ENCODE measurements around the gene CEP55. TPM values are rescaled to one million over a fixed set of nuclear protein-coding genes. Genes with fewer than 3 reads are reported as not detected.
"Not testable (repeated sequence)": the region's sequence is repeated elsewhere in the genome, so short reads cannot be mapped to it uniquely, and the experiment has no call there.

Gene CEP55
- polyA plus RNA-seq, 1 experiment: 16.3 TPM

DNA sequence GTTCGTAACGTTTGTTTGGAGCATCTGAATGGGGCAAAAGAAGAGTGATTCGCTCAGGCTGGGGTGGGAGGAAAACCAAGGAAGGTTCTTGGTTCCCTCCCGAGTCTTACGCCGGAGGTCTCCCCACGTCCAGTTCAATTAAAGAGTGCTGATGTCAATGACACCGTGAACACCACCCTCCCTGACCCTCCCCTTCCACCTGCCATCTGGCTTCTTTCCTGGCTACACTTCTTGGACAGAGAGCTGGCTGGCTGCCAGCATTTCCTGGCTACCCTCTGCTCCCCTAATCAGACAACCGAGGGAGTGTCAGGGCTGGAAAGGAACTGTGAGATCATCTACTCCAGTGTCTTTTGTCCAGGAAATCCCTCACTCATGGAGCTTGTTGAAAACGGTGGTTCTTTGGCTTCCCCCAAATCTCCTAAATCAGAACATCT, 46.0 kb downstream of the CEP55 start:
- TF ChIP-seq CTCF (IDR thresholded peaks at IDR 0.05; ENCODE audit: low read depth, low read length): no peak
- Histone ChIP-seq H3K4me3 (ENCODE audit: low read depth, low read length) (peak overlapping the region; percentile 31), H3K9me3 (ENCODE audit: control insufficient read depth, insufficient read depth, low read length) (no peaks in the 10 kb centered on the region), H3K27me3 (ENCODE audit: control insufficient read depth, insufficient read depth, low read length) (peaks cover 4% of the 10 kb centered on the region), H3K27ac (ENCODE audit: low read depth, low read length) (no peak overlapping the region)
- ChIA-PET POLR2A (no interaction called here), CTCF (interaction anchor here (0.7 to 3.4 kb wide), 16 partner anchors 9 to 145 kb away, joined by 3 to 37 read pairs (median 5); no protein-coding TSS in a partner anchor)
- no peak for DNase-seq (ENCODE audit: low read depth, low spot score)

- DNase-seq (ENCODE audit: low read depth, low spot score); POLR2A ChIA-PET; H3K27ac ChIP-seq (ENCODE audit: low read depth, low read length); H3K4me3 ChIP-seq (ENCODE audit: low read depth, low read length); H3K9me3 ChIP-seq (ENCODE audit: control insufficient read depth, insufficient read depth, low read length); H3K27me3 ChIP-seq (ENCODE audit: control insufficient read depth, insufficient read depth, low read length); CTCF ChIA-PET: not testable (repeated sequence)
These were observed 50.6 kb downstream of the CEP55 start for GRCh38 chr10:93546995-93547394.

- H3K27me3 ChIP-seq (ENCODE audit: control insufficient read depth, insufficient read depth, low read length): peaks cover 4% of the 10 kb centered on the region
- CTCF ChIA-PET: no interaction called here
- no peak overlapping the region for H3K27ac ChIP-seq (ENCODE audit: low read depth, low read length)
- H3K4me3 ChIP-seq (ENCODE audit: low read depth, low read length): no peak overlapping the region
- TF ChIP-seq CTCF (IDR thresholded peaks at IDR 0.05; ENCODE audit: low read depth, low read length): no peak
- H3K9me3 ChIP-seq (ENCODE audit: control insufficient read depth, insufficient read depth, low read length): no peaks in the 10 kb centered on the region
- POLR2A ChIA-PET: no interaction called here
- no peak for DNase-seq (ENCODE audit: low read depth, low spot score)
These were observed 51.1 kb downstream of the CEP55 start for GRCh38 chr10:93547522-93547921.

DNA sequence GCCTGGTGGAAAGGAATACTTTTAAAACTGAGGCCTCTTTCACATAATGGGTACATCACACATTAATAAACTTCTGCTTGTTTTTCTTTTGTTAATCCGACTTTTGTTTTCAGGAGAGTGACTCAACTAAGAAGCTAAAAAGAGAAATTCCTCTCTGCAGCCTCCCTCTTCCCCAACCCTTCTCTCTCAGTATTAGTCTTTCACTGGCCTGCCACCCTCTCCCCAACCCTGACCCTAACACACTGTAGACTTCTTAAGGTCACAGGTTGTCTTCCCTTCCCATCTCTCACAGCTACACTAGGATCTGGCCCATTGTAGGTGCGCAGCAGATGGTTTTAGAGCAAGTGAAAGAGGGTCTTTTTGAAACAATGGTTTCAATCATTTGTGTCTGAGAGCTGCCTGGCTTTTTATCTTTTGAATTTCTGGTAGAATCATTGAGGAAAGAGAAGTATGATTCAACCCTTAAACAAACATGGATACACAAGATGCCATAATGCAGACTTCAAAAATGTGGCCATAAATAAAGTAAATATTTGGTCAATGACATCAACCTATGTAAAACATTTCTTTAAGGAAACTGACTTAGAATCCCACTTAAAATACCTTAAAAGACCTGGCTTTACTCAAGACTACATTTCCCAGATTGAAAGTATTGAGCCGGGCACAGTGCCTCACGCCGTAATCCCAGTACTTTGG, 52.1 kb downstream of the CEP55 start:
- Histone ChIP-seq H3K4me3 (ENCODE audit: low read depth, low read length) (no peak overlapping the region), H3K27me3 (ENCODE audit: control insufficient read depth, insufficient read depth, low read length) (no peaks in the 10 kb centered on the region), H3K9me3 (ENCODE audit: control insufficient read depth, insufficient read depth, low read length) (no peaks in the 10 kb centered on the region), H3K27ac (ENCODE audit: low read depth, low read length) (peak overlapping the region; percentile 57)
- DNase-seq (ENCODE audit: low read depth, low spot score): no peak
- CTCF ChIA-PET: no interaction called here
- POLR2A ChIA-PET: no interaction called here
- TF ChIP-seq CTCF (IDR thresholded peaks at IDR 0.05; ENCODE audit: low read depth, low read length): no peak

- DNase-seq (ENCODE audit: low read depth, low spot score): no peak
- no peaks in the 10 kb centered on the region for H3K27me3 ChIP-seq (ENCODE audit: control insufficient read depth, insufficient read depth, low read length)
- ChIA-PET CTCF (interaction anchor here (1.8 kb wide), 2 partner anchors 8 to 171 kb away, joined by 4 to 6 read pairs; no protein-coding TSS in a partner anchor), POLR2A (no interaction called here)
- H3K9me3 ChIP-seq (ENCODE audit: control insufficient read depth, insufficient read depth, low read length): no peaks in the 10 kb centered on the region
- no peak overlapping the region for H3K4me3 ChIP-seq (ENCODE audit: low read depth, low read length)
- TF ChIP-seq CTCF (IDR thresholded peaks at IDR 0.05; ENCODE audit: low read depth, low read length): no peak
- H3K27ac ChIP-seq (ENCODE audit: low read depth, low read length): no peak overlapping the region
These were observed 54.2 kb downstream of the CEP55 start for GRCh38 chr10:93550606-93551005.
